NCI-H748 (cell line): ENCODE data around the gene GTF3C1.
"Not testable (repeated sequence)": the region's sequence is repeated elsewhere in the genome, so short reads cannot be mapped to it uniquely, and the experiment has no call there.

Source experiments
- DNase-seq: peaks from one replicate; lab custom pipeline; 2025; ENCODE audit not compliant: unreplicated experiment; lab: John Stamatoyannopoulos, UW

GTF3C1 gene

GRCh38 chr16:27464626-27465482, 84.9 kb downstream of the GTF3C1 start:
- DNase-seq, result no peak

DNA sequence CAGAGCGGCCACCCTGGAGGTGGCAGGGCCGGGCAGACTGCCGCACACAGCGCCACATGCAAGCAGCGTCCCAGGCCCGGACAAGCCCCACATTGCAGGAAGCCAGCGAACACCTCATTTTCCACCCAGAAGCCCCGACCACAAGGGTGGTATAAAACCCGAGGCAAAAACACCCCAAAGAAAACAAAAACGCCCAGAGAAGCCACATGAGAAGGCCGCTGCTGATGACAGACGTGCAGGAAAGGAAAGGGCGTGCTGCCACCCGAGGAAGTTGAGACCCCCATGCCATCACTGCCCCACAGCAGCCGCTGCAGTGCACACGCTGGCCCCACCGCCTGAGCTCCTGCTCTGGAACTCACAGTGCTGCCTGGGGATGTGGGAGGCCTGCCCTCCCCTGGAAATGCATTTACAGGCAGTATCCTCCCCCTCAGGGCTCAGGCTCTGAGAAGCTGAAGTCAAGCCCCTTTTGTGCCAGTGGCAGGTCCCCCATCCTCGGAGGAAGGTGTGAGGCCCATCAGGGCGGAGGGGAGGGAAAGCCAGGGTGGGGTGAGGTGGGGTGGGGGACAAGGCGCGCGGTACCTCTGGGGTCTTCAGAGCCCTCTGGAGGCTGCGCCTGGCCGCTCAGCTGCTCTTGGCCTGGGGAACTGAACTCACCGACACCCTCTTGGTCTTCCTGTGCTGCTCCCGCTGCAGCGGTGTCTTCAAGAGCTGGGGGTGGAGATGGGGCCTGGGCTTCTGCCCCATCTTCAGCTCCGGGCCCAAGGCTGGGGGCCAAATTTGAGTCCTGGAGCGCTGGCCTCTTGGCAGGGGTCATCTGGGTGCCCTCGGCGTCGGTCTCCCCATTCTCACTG, 85.7 kb downstream of the GTF3C1 start:
- DNase-seq, result no peak

- no peak for DNase-seq
Measured at GRCh38 chr16:27462846-27463682, 86.6 kb downstream of the GTF3C1 start.

DNA sequence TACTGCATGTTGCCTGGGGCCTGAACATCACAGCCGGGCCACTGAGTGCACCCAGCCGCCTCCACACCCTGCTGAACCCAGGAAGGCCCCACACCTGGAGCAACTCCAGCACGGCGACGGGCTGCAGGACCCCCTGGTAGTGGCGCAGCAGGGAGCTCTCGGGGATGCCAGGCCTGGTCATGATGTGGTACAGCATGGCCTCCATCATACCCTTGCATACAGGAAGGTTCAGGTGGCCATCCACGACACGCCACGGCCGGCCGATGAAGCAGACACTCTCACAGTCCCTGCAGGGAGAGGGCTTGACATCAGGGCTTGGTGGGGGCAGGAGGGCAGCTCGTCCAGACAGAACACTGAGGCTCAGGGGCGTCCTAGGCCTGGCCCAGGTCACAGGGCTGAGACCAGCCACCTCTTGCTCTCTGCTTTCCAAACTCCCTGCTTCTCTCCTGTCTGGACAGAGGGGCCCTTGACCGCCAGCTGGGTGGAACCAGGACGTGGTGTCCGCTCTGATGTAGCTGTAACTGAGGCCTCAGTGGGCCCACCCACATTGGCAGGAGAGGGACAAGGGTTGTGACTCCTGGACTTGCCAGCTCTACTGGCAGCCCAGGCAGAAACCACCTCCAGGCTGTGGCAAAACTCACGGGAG, 87.4 kb downstream of the GTF3C1 start:
- no peak for DNase-seq

GRCh38 chr16:27461483-27462171, 88.1 kb downstream of the GTF3C1 start:
- DNase-seq, result no peak

- DNase-seq, result no peak
Measured at GRCh38 chr16:27460663-27461482, 88.8 kb downstream of the GTF3C1 start.

- no peak for DNase-seq
Measured at GRCh38 chr16:27460213-27460612, 89.5 kb downstream of the GTF3C1 start.

- DNase-seq, result no peak
Measured at GRCh38 chr16:27458987-27459688, 90.6 kb downstream of the GTF3C1 start.

DNA sequence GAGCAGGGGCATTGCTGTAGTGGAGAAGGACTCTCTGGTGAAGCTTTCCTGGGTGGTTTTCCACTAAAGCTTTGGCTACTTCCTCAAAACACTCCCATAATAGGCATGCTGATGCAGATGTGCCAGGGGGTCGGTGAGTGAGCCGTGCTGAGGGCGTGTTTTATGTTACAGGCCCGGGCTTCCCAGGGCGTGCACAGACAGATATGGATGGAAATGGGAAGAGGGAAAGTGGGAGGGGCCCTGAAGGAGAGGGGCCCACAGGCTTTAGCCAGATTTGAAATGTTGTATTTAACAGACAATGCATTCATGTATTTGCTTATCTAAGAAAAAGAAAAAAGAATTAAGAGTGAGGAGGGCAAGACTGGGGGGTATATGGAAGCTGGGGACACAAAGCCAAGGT, 91.5 kb downstream of the GTF3C1 start:
- no peak for DNase-seq

- DNase-seq, result not testable (repeated sequence)
Measured at GRCh38 chr16:27457605-27457900, 92.2 kb downstream of the GTF3C1 start.

DNA sequence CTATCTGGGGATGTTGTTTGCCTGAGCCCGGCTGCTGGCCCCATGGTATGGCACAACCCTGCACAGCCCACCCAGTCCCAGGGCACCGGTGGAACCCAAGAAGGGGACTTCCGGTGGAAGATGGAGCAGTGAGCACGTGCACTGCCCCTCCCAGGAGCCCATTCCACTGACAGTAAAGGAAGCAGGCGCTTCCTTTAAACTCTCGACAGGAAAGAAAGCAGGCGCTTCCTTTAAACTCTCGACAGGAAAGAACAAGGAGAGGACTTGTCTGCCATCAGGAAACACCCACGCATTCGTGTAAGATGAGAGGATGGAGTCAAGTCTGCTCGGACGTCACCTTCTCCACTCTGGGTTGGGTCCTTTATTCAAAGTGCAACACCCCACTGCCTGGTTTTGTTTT, 94.0 kb downstream of the GTF3C1 start:
- DNase-seq, result no peak

DNA sequence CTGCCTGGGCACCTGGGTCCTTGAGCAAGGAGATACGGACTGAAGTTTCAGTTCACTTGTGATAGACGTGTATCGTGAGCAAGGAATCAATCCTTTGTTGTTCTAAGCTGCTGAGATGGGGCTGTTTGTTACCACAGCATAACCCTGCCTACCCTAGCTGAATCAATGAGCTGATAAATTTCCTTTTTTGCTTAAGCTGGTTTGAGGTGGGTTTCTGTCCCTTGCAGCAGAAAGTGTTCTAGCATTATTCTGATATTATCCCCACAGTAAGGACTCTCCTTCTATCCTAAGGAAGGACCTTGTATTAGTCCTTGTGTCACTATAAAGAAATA, 96.3 kb downstream of the GTF3C1 start:
- DNase-seq, result no peak

- DNase-seq, result no peak
Measured at GRCh38 chr16:27452569-27453493, 96.9 kb downstream of the GTF3C1 start.

- DNase-seq, result no peak
Measured at GRCh38 chr16:27450196-27450549, 99.5 kb downstream of the GTF3C1 start.

GRCh38 chr16:27449434-27450195, 100.1 kb downstream of the GTF3C1 start:
- DNase-seq, result no peak

DNA sequence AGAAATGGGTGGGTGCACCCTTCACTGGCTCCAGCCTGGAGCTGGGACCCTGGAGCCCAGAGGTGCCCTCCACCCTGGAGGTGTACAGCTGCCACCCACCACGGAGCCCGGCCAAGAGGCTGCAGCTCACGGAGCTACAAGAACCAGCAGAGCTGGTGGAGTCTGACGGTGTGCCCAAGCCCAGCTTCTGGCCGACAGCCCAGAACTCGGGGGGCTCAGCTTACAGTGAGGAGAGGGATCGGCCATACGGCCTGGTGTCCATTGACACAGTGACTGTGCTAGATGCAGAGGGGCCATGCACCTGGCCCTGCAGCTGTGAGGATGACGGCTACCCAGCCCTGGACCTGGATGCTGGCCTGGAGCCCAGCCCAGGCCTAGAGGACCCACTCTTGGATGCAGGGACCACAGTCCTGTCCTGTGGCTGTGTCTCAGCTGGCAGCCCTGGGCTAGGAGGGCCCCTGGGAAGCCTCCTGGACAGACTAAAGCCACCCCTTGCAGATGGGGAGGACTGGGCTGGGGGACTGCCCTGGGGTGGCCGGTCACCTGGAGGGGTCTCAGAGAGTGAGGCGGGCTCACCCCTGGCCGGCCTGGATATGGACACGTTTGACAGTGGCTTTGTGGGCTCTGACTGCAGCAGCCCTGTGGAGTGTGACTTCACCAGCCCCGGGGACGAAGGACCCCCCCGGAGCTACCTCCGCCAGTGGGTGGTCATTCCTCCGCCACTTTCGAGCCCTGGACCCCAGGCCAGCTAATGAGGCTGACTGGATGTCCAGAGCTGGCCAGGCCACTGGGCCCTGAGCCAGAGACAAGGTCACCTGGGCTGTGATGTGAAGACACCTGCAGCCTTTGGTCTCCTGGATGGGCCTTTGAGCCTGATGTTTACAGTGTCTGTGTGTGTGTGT, 100.9 kb downstream of the GTF3C1 start:
- DNase-seq, result no peak
